Measurements from ENCODE around the gene EPHB1. TPM values are rescaled to one million over a fixed set of nuclear protein-coding genes. Genes with fewer than 3 reads are reported as not detected.

The EPHB1 gene
- total RNA-seq, 1 donor from 2014 or later: 0.71 TPM

GRCh38 chr3:134792700-134793099 lies 2.4 kb upstream of the EPHB1 start:
- Mint-ChIP-seq H3K9me3 (no peaks in the 10 kb centered on the region), H3K27ac (no peak overlapping the region), H3K4me1 (ENCODE audit: low read depth) (peaks cover 7% of the 10 kb centered on the region), H3K27me3 (ENCODE audit: low read depth) (peaks cover 58% of the 10 kb centered on the region), H3K36me3 (ENCODE audit: low read depth) (no peaks in the 10 kb centered on the region), H3K4me3 (ENCODE audit: low read depth) (no peak overlapping the region)
- intact Hi-C loops (cut with micrococcal nuclease): loop anchor here (10.0 kb wide), 1 partner anchor 712 kb away; no protein-coding TSS in a partner anchor
- no peak for DNase-seq (ENCODE audit: low spot score)

GRCh38 chr3:134793562-134793961 lies 1.5 kb upstream of the EPHB1 start:
- H3K27me3 Mint-ChIP-seq (ENCODE audit: low read depth): peaks cover 63% of the 10 kb centered on the region
- H3K27ac Mint-ChIP-seq: no peak overlapping the region
- no peaks in the 10 kb centered on the region for H3K36me3 Mint-ChIP-seq (ENCODE audit: low read depth)
- no peaks in the 10 kb centered on the region for H3K9me3 Mint-ChIP-seq
- H3K4me3 Mint-ChIP-seq (ENCODE audit: low read depth): no peak overlapping the region
- DNase-seq (ENCODE audit: low spot score): no peak
- H3K4me1 Mint-ChIP-seq (ENCODE audit: low read depth): peaks cover 8% of the 10 kb centered on the region
- intact Hi-C loops (cut with micrococcal nuclease): loop anchor here (10.0 kb wide), 1 partner anchor 711 kb away; no protein-coding TSS in a partner anchor

DNA sequence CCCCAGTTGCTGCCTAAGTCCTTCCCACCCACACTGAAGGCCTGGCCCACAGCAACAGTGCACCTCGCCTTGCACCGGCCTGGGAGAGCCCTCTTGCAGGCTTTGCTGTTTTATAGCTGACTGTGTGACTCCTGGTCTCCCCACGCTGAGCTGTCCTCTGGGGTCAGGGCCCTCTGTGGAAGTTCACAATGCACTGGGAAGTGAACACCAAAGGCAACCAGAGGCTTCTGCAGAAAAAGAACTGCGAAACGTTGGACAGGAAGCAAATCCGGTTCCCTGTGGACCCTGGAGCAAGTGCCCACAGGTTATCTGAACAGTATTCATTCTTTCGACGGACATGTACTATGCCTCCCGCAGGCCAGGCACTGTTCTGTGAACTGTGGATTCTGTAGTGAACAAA lies 737 bp upstream of the EPHB1 start:
- no peaks in the 10 kb centered on the region for H3K36me3 Mint-ChIP-seq (ENCODE audit: low read depth)
- peak overlapping the region; percentile 51 for H3K4me3 Mint-ChIP-seq (ENCODE audit: low read depth)
- no peak overlapping the region for H3K27ac Mint-ChIP-seq
- no peaks in the 10 kb centered on the region for H3K9me3 Mint-ChIP-seq
- intact Hi-C loops (cut with micrococcal nuclease): loop anchor here (2.0 to 10.0 kb wide), 2 partner anchors 710 to 1100 kb away; no protein-coding TSS in a partner anchor
- no peak for DNase-seq (ENCODE audit: low spot score)
- peaks cover 61% of the 10 kb centered on the region for H3K27me3 Mint-ChIP-seq (ENCODE audit: low read depth)
- peaks cover 8% of the 10 kb centered on the region for H3K4me1 Mint-ChIP-seq (ENCODE audit: low read depth)

GRCh38 chr3:134795746-134796280 lies 753 bp downstream of the EPHB1 start:
- H3K9me3 Mint-ChIP-seq: no peaks in the 10 kb centered on the region
- H3K27me3 Mint-ChIP-seq (ENCODE audit: low read depth): peaks cover 50% of the 10 kb centered on the region
- intact Hi-C loops (cut with micrococcal nuclease): loop anchor here (1.0 to 10.0 kb wide), 4 partner anchors 7 to 1099 kb away; no protein-coding TSS in a partner anchor
- H3K27ac Mint-ChIP-seq: no peak overlapping the region
- H3K4me3 Mint-ChIP-seq (ENCODE audit: low read depth): peak overlapping the region; percentile 81
- no peaks in the 10 kb centered on the region for H3K36me3 Mint-ChIP-seq (ENCODE audit: low read depth)
- H3K4me1 Mint-ChIP-seq (ENCODE audit: low read depth): peaks cover 8% of the 10 kb centered on the region
- no peak for DNase-seq (ENCODE audit: low spot score)

GRCh38 chr3:134796281-134797056 lies 1.4 kb downstream of the EPHB1 start:
- Mint-ChIP-seq H3K27me3 (ENCODE audit: low read depth) (peaks cover 49% of the 10 kb centered on the region), H3K27ac (no peak overlapping the region), H3K36me3 (ENCODE audit: low read depth) (no peaks in the 10 kb centered on the region), H3K4me1 (ENCODE audit: low read depth) (peaks cover 8% of the 10 kb centered on the region), H3K9me3 (no peaks in the 10 kb centered on the region), H3K4me3 (ENCODE audit: low read depth) (peak overlapping the region; percentile 41)
- intact Hi-C loops (cut with micrococcal nuclease): loop anchor here (10.0 kb wide), 1 partner anchor 708 kb away; no protein-coding TSS in a partner anchor
- no peak for DNase-seq (ENCODE audit: low spot score)

- Mint-ChIP-seq H3K4me3 (ENCODE audit: low read depth) (peak overlapping the region; percentile 41), H3K27me3 (ENCODE audit: low read depth) (peaks cover 47% of the 10 kb centered on the region), H3K4me1 (ENCODE audit: low read depth) (peaks cover 14% of the 10 kb centered on the region), H3K36me3 (ENCODE audit: low read depth) (no peaks in the 10 kb centered on the region), H3K9me3 (no peaks in the 10 kb centered on the region), H3K27ac (no peak overlapping the region)
- intact Hi-C loops (cut with micrococcal nuclease): loop anchor here (10.0 kb wide), 1 partner anchor 708 kb away; no protein-coding TSS in a partner anchor
- DNase-seq (ENCODE audit: low spot score): no peak
These were observed 2.1 kb downstream of the EPHB1 start for GRCh38 chr3:134797057-134797740.

GRCh38 chr3:134797741-134798451 lies 2.8 kb downstream of the EPHB1 start:
- intact Hi-C loops (cut with micrococcal nuclease): loop anchor here (10.0 kb wide), 1 partner anchor 707 kb away; no protein-coding TSS in a partner anchor
- peaks cover 41% of the 10 kb centered on the region for H3K27me3 Mint-ChIP-seq (ENCODE audit: low read depth)
- no peaks in the 10 kb centered on the region for H3K36me3 Mint-ChIP-seq (ENCODE audit: low read depth)
- DNase-seq (ENCODE audit: low spot score): no peak
- no peak overlapping the region for H3K27ac Mint-ChIP-seq
- H3K4me3 Mint-ChIP-seq (ENCODE audit: low read depth): no peak overlapping the region
- no peaks in the 10 kb centered on the region for H3K9me3 Mint-ChIP-seq
- peaks cover 21% of the 10 kb centered on the region for H3K4me1 Mint-ChIP-seq (ENCODE audit: low read depth)

- Mint-ChIP-seq H3K4me1 (ENCODE audit: low read depth) (peaks cover 29% of the 10 kb centered on the region), H3K27ac (no peak overlapping the region), H3K36me3 (ENCODE audit: low read depth) (peaks cover 2% of the 10 kb centered on the region), H3K27me3 (ENCODE audit: low read depth) (peaks cover 33% of the 10 kb centered on the region), H3K4me3 (ENCODE audit: low read depth) (no peak overlapping the region), H3K9me3 (no peaks in the 10 kb centered on the region)
- intact Hi-C loops (cut with micrococcal nuclease): loop anchor here (10.0 kb wide), 1 partner anchor 706 kb away; no protein-coding TSS in a partner anchor
- DNase-seq (ENCODE audit: low spot score): no peak
These were observed 3.7 kb downstream of the EPHB1 start for GRCh38 chr3:134798681-134799311.

DNA sequence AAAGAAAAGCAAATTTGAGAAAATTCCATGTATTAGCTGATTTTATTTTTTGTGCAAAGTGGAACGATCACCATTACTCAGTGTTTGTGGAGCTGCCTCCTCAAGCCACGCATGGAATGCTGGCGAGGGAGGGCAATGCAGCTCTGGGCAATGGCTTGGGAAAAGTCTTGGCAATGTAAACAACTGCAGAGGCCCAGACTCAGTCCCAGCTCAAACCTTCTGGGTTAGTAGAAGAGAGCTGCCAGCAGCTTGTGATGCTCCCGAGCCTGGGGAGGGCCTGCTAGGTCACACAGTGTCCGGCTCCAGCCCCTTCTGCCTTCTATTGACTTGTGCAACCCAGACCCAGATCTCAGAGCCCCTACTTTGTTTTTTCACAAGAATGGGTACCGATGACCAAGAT lies 4.3 kb downstream of the EPHB1 start:
- peaks cover 31% of the 10 kb centered on the region for H3K27me3 Mint-ChIP-seq (ENCODE audit: low read depth)
- intact Hi-C loops (cut with micrococcal nuclease): loop anchor here (10.0 kb wide), 1 partner anchor 705 kb away; no protein-coding TSS in a partner anchor
- no peak for DNase-seq (ENCODE audit: low spot score)
- H3K9me3 Mint-ChIP-seq: no peaks in the 10 kb centered on the region
- H3K27ac Mint-ChIP-seq: no peak overlapping the region
- H3K4me1 Mint-ChIP-seq (ENCODE audit: low read depth): peaks cover 32% of the 10 kb centered on the region
- no peak overlapping the region for H3K4me3 Mint-ChIP-seq (ENCODE audit: low read depth)
- H3K36me3 Mint-ChIP-seq (ENCODE audit: low read depth): peaks cover 5% of the 10 kb centered on the region

- Mint-ChIP-seq H3K27me3 (ENCODE audit: low read depth) (peaks cover 20% of the 10 kb centered on the region), H3K4me3 (ENCODE audit: low read depth) (no peak overlapping the region), H3K27ac (no peak overlapping the region), H3K4me1 (ENCODE audit: low read depth) (peaks cover 31% of the 10 kb centered on the region), H3K9me3 (no peaks in the 10 kb centered on the region), H3K36me3 (ENCODE audit: low read depth) (peaks cover 5% of the 10 kb centered on the region)
- intact Hi-C loops (cut with micrococcal nuclease): no loop called here
- no peak for DNase-seq (ENCODE audit: low spot score)
These were observed 6.3 kb downstream of the EPHB1 start for GRCh38 chr3:134801204-134801958.

- H3K27me3 Mint-ChIP-seq (ENCODE audit: low read depth): peaks cover 19% of the 10 kb centered on the region
- H3K4me1 Mint-ChIP-seq (ENCODE audit: low read depth): peaks cover 29% of the 10 kb centered on the region
- H3K27ac Mint-ChIP-seq: peak overlapping the region; percentile 60
- no peaks in the 10 kb centered on the region for H3K9me3 Mint-ChIP-seq
- intact Hi-C loops (cut with micrococcal nuclease): loop anchor here (1.0 kb wide), 1 partner anchor 7 kb away; the partner anchor contains the start of gene EPHB1
- H3K4me3 Mint-ChIP-seq (ENCODE audit: low read depth): no peak overlapping the region
- peaks cover 5% of the 10 kb centered on the region for H3K36me3 Mint-ChIP-seq (ENCODE audit: low read depth)
- DNase-seq (ENCODE audit: low spot score): no peak
These were observed 7.5 kb downstream of the EPHB1 start for GRCh38 chr3:134802428-134803050.

Measured in activated T-helper 2 cell treated with anti-CD3 and anti-CD28 coated beads, Interferon-gamma antibody, Interleukin-2, Interleukin-4, amounts not matched to agents 10 μg/mL and 5 μg/mL and 100 μg/mL, durations not matched to agents 14 hours and 24 hours and 36 hours (primary cell).